ENCODE results near the gene C9orf152. TPM values are rescaled to one million over a fixed set of nuclear protein-coding genes. Genes with fewer than 3 reads are reported as not detected.
"Not testable (repeated sequence)": the region's sequence is repeated elsewhere in the genome, so short reads cannot be mapped to it uniquely, and the experiment has no call there.

C9orf152 gene
- total RNA-seq, 1 donor from 2014 or later: not detected

GRCh38 chr9:110255034-110255462 is 47.1 kb upstream of the C9orf152 start:
- peaks cover 27% of the 10 kb centered on the region for H3K4me1 Mint-ChIP-seq (ENCODE audit: low read depth)
- TF ChIP-seq CTCF (IDR thresholded peaks at IDR 0.05; ENCODE audit: unreplicated experiment): no peak
- H3K4me3 Mint-ChIP-seq (ENCODE audit: low read depth): peak overlapping the region; percentile 96
- no peaks in the 10 kb centered on the region for H3K9me3 Mint-ChIP-seq (ENCODE audit: low read depth)
- H3K36me3 Mint-ChIP-seq (ENCODE audit: insufficient read depth): peaks cover 2% of the 10 kb centered on the region
- H3K27ac Mint-ChIP-seq: peak overlapping the region; percentile 89
- H3K27me3 Mint-ChIP-seq: peaks cover 24% of the 10 kb centered on the region
- no peak for DNase-seq (ENCODE audit: low spot score, unreplicated experiment)

GRCh38 chr9:110254500-110254899 is 46.5 kb upstream of the C9orf152 start:
- Mint-ChIP-seq H3K4me1 (ENCODE audit: low read depth) (peaks cover 27% of the 10 kb centered on the region), H3K27me3 (peaks cover 21% of the 10 kb centered on the region), H3K4me3 (ENCODE audit: low read depth) (peak overlapping the region; percentile 96), H3K9me3 (ENCODE audit: low read depth) (no peaks in the 10 kb centered on the region), H3K36me3 (ENCODE audit: insufficient read depth) (peaks cover 2% of the 10 kb centered on the region), H3K27ac (peak overlapping the region; percentile 89)
- TF ChIP-seq CTCF (IDR thresholded peaks at IDR 0.05; ENCODE audit: unreplicated experiment): no peak
- no peak for DNase-seq (ENCODE audit: low spot score, unreplicated experiment)

GRCh38 chr9:110252509-110253139 is 44.7 kb upstream of the C9orf152 start:
- H3K27ac Mint-ChIP-seq: no peak overlapping the region
- no peaks in the 10 kb centered on the region for H3K9me3 Mint-ChIP-seq (ENCODE audit: low read depth)
- no peak for DNase-seq (ENCODE audit: low spot score, unreplicated experiment)
- H3K27me3 Mint-ChIP-seq: peaks cover 8% of the 10 kb centered on the region
- H3K36me3 Mint-ChIP-seq (ENCODE audit: insufficient read depth): peaks cover 4% of the 10 kb centered on the region
- H3K4me3 Mint-ChIP-seq (ENCODE audit: low read depth): no peak overlapping the region
- TF ChIP-seq CTCF (IDR thresholded peaks at IDR 0.05; ENCODE audit: unreplicated experiment): no peak
- H3K4me1 Mint-ChIP-seq (ENCODE audit: low read depth): peaks cover 27% of the 10 kb centered on the region

GRCh38 chr9:110251770-110252169 is 43.8 kb upstream of the C9orf152 start:
- H3K4me3 Mint-ChIP-seq (ENCODE audit: low read depth); H3K36me3 Mint-ChIP-seq (ENCODE audit: insufficient read depth); H3K9me3 Mint-ChIP-seq (ENCODE audit: low read depth); H3K27me3 Mint-ChIP-seq; H3K27ac Mint-ChIP-seq; DNase-seq (ENCODE audit: low spot score, unreplicated experiment): not testable (repeated sequence)
- H3K4me1 Mint-ChIP-seq (ENCODE audit: low read depth): peaks cover 19% of the 10 kb centered on the region

- H3K4me3 Mint-ChIP-seq (ENCODE audit: low read depth): no peak overlapping the region
- H3K4me1 Mint-ChIP-seq (ENCODE audit: low read depth): peaks cover 19% of the 10 kb centered on the region
- H3K27me3 Mint-ChIP-seq: no peaks in the 10 kb centered on the region
- H3K9me3 Mint-ChIP-seq (ENCODE audit: low read depth): no peaks in the 10 kb centered on the region
- H3K36me3 Mint-ChIP-seq (ENCODE audit: insufficient read depth): peaks cover 8% of the 10 kb centered on the region
- DNase-seq (ENCODE audit: low spot score, unreplicated experiment): no peak
- H3K27ac Mint-ChIP-seq: peak overlapping the region; percentile 60
- TF ChIP-seq CTCF (IDR thresholded peaks at IDR 0.05; ENCODE audit: unreplicated experiment): no peak
Observed at GRCh38 chr9:110251212-110251611, 43.3 kb upstream of the C9orf152 start.

GRCh38 chr9:110249603-110250002 is 41.6 kb upstream of the C9orf152 start:
- no peaks in the 10 kb centered on the region for H3K27me3 Mint-ChIP-seq
- no peaks in the 10 kb centered on the region for H3K9me3 Mint-ChIP-seq (ENCODE audit: low read depth)
- H3K36me3 Mint-ChIP-seq (ENCODE audit: insufficient read depth): peaks cover 9% of the 10 kb centered on the region
- no peak for TF ChIP-seq CTCF (IDR thresholded peaks at IDR 0.05; ENCODE audit: unreplicated experiment)
- DNase-seq (ENCODE audit: low spot score, unreplicated experiment): no peak
- no peak overlapping the region for H3K27ac Mint-ChIP-seq
- H3K4me1 Mint-ChIP-seq (ENCODE audit: low read depth): peaks cover 13% of the 10 kb centered on the region
- no peak overlapping the region for H3K4me3 Mint-ChIP-seq (ENCODE audit: low read depth)
